ENCODE measurements around the gene PDP2.

The PDP2 gene

DNA sequence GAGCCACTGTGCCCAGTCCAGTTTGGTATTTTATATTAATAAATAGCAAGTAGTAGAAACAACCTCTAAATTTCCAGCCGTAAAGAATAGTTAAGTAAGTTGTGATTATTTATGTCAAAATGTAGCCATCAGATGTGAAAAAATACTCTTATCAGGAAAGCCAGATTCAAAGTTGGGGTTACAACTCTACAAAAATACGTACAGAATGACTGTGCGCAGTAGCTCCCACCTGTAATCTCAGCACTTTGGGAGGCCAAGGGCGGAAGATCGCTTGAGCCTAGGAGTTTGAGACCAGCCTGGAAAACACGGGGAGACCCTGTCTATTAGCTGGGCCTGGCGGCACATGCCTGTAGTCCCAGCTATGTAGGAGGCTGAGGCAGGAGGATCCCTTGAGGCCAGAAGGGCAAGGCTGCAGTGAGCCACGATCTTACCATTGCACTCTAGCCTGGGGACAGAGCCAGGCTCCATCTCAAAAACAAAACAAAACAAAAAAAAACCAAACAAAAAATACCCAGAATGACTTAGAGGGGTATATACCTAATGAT, 1.7 kb downstream of the PDP2 start:
- Mint-ChIP-seq H3K36me3 (ENCODE audit: insufficient read depth) (peaks cover 37% of the 10 kb centered on the region), H3K4me3 (peak overlapping the region; percentile 87 to 99), H3K27me3 (no peaks in the 10 kb centered on the region), H3K9me3 (no peaks in the 10 kb centered on the region), H3K27ac (peak overlapping the region; percentile 8 to 68), H3K4me1 (ENCODE audit: low read depth in 2 of 2) (peaks cover 31 to 35% of the 10 kb centered on the region in 2 donors)
- no peak for ATAC-seq (replicated peaks)
- no peak for DNase-seq

DNA sequence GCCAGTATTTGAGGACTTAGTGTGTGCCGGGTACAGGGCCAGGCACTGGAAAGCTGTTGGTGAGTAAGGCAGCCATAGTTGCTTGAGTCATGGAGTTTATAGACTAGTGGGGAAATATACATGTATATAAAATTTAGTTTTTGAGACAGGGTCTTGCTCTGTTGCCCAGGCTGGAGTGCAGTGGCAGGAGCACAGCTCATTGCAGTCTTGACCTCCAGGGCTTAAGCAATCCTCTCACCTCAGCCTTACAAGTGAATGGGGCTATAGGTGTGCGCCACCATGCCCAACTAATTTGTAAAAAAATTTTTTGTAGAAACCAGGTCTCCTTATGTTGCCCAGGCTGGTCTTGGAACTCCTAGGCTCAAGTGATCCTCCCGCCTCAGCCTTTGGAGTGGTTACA, 2.4 kb downstream of the PDP2 start:
- Mint-ChIP-seq H3K4me1 (ENCODE audit: low read depth in 2 of 2) (peaks cover 31 to 34% of the 10 kb centered on the region in 2 donors), H3K9me3 (no peaks in the 10 kb centered on the region), H3K27me3 (no peaks in the 10 kb centered on the region), H3K27ac (no peak overlapping the region), H3K4me3 (no peak overlapping the region), H3K36me3 (ENCODE audit: insufficient read depth) (peaks cover 39% of the 10 kb centered on the region)
- DNase-seq (no peak), ATAC-seq (replicated peaks) (no peak)

DNA sequence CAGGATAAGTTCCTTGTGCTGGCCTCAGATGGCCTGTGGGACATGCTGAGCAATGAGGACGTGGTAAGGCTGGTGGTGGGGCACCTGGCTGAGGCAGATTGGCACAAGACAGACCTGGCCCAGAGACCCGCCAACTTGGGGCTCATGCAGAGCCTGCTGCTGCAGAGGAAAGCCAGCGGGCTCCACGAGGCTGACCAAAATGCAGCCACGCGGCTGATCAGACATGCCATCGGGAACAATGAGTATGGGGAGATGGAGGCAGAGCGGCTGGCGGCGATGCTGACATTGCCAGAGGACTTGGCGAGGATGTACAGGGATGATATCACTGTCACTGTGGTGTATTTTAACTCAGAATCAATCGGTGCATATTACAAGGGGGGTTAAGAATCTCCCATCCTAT, 5.2 kb downstream of the PDP2 start:
- Mint-ChIP-seq H3K4me3 (no peak overlapping the region), H3K9me3 (no peaks in the 10 kb centered on the region), H3K36me3 (ENCODE audit: insufficient read depth) (peaks cover 54% of the 10 kb centered on the region), H3K27ac (no peak overlapping the region), H3K27me3 (no peaks in the 10 kb centered on the region), H3K4me1 (ENCODE audit: low read depth in 2 of 2) (peaks cover 13 to 19% of the 10 kb centered on the region in 2 donors)
- ATAC-seq (replicated peaks) (no peak), DNase-seq (no peak)

DNA sequence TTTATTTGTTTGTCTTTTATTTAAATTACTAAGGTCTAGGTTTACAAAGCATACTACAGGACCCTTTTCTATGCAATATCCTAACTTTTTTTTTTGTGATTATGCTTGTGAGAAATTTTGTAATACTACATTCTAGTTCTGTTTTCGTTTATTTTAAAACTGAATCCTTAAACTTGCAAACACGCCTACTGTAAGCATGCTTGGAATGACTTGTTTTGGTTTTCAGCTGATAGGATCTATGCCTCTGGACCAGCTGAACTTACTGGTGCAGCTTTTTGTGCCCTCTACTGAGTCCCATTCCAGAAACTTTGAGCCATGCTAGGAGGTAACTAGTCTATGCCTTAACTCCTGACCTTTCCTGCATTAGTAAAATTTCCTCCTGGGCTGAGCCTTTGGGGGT, 6.0 kb downstream of the PDP2 start:
- DNase-seq (no peak), ATAC-seq (replicated peaks) (no peak)
- H3K9me3 Mint-ChIP-seq, result no peaks in the 10 kb centered on the region

DNA sequence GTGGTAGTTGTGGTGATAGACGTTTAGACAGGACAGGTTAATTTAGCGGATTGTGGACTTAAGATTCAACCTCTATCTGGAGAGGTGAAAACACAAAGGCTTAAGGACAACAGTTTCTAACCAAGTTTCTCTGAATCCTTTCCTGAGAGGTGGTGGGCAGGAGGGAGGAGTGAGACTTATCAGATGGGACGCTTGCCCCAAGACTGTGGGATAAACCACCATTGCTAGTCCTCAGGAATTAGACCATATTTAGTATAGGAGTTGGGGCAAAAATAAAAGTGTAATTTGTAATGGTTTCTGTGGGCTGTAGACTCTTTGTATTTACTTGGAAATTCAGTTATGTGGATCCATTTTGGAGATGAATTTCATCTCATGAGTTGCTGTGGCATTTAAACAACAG, 6.6 kb downstream of the PDP2 start:
- Mint-ChIP-seq H3K4me1 (ENCODE audit: low read depth in 2 of 2) (peaks cover 13 to 14% of the 10 kb centered on the region in 2 donors), H3K4me3 (no peak overlapping the region), H3K27me3 (no peaks in the 10 kb centered on the region), H3K9me3 (no peaks in the 10 kb centered on the region), H3K27ac (no peak overlapping the region), H3K36me3 (ENCODE audit: insufficient read depth) (peaks cover 59% of the 10 kb centered on the region)
- DNase-seq (no peak), ATAC-seq (replicated peaks) (no peak)

More for the DNA sequence above, 6.0 kb downstream of the PDP2 start:
- H3K36me3 Mint-ChIP-seq (ENCODE audit: insufficient read depth), result peaks cover 57% of the 10 kb centered on the region
- H3K4me3 Mint-ChIP-seq, result no peak overlapping the region
- peaks cover 13 to 19% of the 10 kb centered on the region in 2 donors for H3K4me1 Mint-ChIP-seq (ENCODE audit: low read depth in 2 of 2)
- H3K27me3 Mint-ChIP-seq, result no peaks in the 10 kb centered on the region
- H3K27ac Mint-ChIP-seq, result no peak overlapping the region

DNA sequence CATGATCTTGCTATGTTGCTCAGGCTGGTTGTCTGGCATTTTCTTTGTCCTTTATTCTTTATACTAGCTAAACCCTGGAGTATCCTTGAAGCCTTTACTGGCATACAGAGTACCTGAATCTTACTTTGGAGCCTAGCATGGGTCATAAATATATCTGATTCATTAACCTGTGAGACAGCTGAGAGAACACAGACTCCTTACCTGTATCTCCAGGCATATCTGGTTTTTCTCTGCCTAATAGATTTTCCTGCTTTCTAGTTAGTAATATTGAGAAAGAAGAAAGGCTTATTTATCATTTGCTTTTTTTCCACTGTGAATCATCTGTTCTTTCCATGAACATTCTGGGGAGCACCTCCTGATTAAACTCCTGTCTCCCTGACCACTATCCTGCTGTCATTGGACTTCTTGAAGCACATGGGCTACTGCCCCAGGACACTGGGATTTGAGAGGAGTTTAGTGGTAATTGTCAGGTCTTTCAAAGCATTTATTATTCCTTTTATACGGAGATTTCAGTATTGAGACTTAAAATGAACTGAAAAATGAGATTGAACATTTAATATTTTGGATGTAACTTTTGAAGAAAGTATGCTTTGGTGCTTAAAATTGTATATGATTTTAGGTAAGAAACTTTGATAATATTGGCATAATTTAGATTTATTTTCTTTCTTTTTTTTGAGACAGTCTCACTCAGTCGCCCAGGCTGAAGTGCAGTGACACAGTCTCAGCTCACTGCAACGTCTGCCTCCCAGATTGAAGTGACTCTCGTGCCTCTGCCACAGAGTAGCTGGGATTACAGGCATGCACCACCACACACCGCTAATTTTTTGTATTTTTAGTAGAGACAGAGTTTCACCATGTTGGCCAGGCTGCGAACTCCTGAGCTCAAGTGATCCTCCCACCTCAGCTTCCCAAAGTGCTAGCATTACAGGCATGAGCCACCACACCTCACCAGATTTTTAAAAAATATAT, 8.6 kb downstream of the PDP2 start:
- Mint-ChIP-seq H3K27me3 (no peaks in the 10 kb centered on the region), H3K9me3 (no peaks in the 10 kb centered on the region), H3K36me3 (ENCODE audit: insufficient read depth) (peaks cover 50% of the 10 kb centered on the region), H3K4me3 (no peak overlapping the region), H3K27ac (peak overlapping the region; percentile 20 to 66), H3K4me1 (ENCODE audit: low read depth in 2 of 2) (peaks cover 12 to 13% of the 10 kb centered on the region in 2 donors)
- ATAC-seq (replicated peaks), result no peak
- DNase-seq, result no peak

DNA sequence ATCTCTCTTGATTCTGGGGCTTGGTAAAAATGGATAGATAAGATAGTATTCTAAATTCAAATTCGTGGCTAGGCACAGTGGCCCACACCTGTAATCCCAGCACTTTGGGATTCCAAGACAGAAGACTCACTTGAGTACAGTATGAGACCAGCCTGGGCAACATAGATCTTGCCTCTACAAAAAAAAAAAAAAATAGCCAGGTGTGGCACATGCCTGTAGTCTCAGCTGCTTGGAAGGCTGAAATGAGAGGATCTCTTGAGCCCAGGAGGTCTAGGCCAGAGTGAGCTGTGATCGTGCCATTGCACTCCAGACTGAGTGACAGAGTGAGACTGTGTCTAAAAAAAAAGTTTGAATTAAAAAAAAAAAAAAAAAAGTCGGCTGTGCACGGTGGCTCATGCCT, 9.3 kb downstream of the PDP2 start:
- DNase-seq (no peak), ATAC-seq (replicated peaks) (no peak)
- Mint-ChIP-seq H3K9me3 (no peaks in the 10 kb centered on the region), H3K27me3 (no peaks in the 10 kb centered on the region), H3K36me3 (ENCODE audit: insufficient read depth) (peaks cover 44% of the 10 kb centered on the region), H3K27ac (peak overlapping the region in 1 of 2 donors; percentile 20), H3K4me3 (no peak overlapping the region), H3K4me1 (ENCODE audit: low read depth in 2 of 2) (peaks cover 11 to 12% of the 10 kb centered on the region in 2 donors)

DNA sequence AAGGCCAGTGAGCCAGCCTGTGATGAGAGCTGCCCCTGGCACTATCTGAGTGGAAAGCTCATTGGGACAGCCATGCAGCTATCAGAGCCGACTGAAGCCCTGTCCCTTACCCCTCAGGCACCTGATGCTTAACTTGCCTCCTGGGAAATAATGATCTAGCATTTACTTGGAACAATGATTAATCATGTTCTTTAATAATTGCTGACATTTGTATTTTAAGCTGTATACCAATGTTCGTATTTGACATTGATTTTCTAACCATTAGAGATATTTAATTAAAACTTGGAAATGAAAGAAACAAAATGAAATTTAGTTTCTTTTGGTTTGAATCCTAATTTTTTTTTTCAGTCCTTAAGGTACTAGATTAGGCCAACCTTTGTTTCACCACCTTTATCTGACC, 10.5 kb downstream of the PDP2 start:
- no peak for DNase-seq
- Mint-ChIP-seq H3K9me3 (no peaks in the 10 kb centered on the region), H3K27me3 (no peaks in the 10 kb centered on the region), H3K4me1 (ENCODE audit: low read depth in 2 of 2) (peaks cover 7 to 12% of the 10 kb centered on the region in 2 donors), H3K4me3 (no peak overlapping the region), H3K27ac (peak overlapping the region in 1 of 2 donors; percentile 31), H3K36me3 (ENCODE audit: insufficient read depth) (peaks cover 37% of the 10 kb centered on the region)
- ATAC-seq (replicated peaks), result no peak

DNA sequence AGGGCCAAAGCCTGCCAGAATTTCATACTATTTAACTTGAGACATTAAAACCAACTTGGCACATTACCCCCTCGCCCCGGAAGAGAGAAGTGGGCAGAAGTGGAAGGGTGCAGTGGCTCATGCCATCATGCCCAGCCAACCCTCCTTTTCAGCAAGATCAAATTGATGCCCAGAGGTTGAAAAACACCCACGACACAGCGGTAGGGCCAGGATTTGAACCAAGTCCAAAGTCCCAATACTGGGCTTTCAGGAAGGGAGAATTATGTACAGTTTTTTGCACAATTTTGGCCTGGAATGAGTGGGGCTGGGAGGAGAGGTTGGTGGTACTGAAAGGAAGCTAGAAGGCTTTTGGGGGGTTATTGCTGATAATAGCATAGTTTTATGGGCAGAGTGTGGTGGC, 11.0 kb downstream of the PDP2 start:
- Mint-ChIP-seq H3K9me3 (no peaks in the 10 kb centered on the region), H3K36me3 (ENCODE audit: insufficient read depth) (peaks cover 34% of the 10 kb centered on the region), H3K27me3 (no peaks in the 10 kb centered on the region), H3K4me1 (ENCODE audit: low read depth in 2 of 2) (peaks cover 4 to 16% of the 10 kb centered on the region in 2 donors), H3K4me3 (no peak overlapping the region), H3K27ac (peak overlapping the region in 1 of 2 donors; percentile 31)
- ATAC-seq (replicated peaks) (no peak), DNase-seq (no peak)

DNA sequence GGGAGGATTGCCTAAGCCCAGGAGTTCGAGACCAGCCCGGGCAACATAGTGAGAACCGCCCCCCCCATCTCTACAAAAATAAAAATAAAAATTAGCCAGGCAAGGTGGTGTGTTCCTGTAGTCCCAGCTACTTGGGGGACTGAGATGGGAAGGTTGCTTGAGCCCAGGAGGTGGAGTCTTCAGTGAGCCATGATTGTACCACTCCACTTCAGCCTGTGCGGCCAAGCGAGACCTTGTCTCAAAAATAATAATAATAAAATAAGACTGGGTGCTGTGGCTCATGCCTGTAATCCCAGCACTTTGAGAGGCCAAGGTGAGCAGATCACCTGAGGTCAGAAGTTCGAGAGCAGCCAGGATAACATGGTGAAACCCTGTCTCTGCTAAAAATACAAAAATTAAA, 11.5 kb downstream of the PDP2 start:
- Mint-ChIP-seq H3K27me3 (no peaks in the 10 kb centered on the region), H3K4me1 (ENCODE audit: low read depth in 2 of 2) (peaks cover 4 to 12% of the 10 kb centered on the region in 2 donors), H3K36me3 (ENCODE audit: insufficient read depth) (peaks cover 32% of the 10 kb centered on the region), H3K9me3 (no peaks in the 10 kb centered on the region), H3K4me3 (no peak overlapping the region), H3K27ac (peak overlapping the region in 1 of 2 donors; percentile 31)
- no peak for DNase-seq
- ATAC-seq (replicated peaks), result no peak

DNA sequence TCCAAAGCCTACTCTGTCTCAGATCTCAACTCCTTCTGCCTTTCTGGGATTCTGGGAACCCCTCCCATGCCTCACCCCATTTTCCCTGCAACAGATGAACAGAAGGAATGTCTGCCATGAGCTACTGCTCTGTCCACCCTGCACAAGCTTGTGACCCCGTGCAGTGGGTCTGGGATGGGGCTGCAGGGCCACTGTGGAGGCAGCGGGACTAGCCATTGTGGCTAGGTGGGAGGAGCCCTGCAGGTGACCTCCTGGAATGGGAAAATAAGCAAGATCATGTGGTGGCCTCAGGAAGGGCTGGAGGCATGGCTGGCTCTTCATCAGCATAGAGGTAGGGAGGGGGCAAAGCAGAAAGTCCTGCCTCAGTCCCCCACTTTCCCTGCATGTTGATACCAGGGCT, 13.7 kb downstream of the PDP2 start:
- H3K27ac Mint-ChIP-seq, result peak overlapping the region in 1 of 2 donors; percentile 79
- no peak overlapping the region for H3K4me3 Mint-ChIP-seq

DNA sequence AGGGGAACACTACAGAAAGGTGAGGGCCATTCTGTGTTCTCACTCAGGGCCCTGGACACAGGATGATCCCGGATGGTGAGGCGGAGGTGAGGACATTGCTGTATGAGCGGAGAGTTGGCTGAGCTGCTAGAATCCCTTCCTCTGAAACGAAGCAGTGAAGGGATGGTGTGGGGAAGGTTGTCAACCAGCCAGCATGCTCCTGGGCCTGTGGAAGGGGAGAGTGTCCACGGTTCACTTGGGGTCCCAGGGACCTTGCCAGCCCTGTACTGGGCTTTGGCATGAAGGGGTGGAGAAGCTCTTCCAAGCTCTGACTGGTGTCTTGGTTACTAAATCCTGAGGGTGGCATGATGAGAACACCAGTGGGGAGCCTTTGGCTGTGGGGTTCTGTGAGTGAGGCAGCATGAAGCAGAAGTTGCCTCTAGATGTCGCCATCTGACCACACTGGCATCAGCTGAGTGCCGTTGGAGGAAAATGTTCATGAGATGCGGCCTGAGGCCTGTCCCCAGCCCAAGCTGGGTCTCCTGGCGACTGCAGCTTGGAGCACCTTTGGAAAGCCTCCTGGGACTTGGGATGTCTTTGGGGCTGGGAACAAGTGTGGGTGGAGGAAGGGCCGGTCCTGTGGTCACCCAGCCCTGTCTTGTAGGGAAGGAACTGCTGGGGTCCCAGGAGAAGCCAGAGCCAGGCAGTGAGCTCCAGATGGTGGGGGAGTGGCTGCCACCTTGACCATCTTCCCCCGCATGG, 14.8 kb downstream of the PDP2 start:
- peak; percentile 43 to 52 (median 46) for DNase-seq
- ATAC-seq (replicated peaks), result peak; percentile 83
- Mint-ChIP-seq H3K9me3 (no peaks in the 10 kb centered on the region), H3K27ac (peak overlapping the region; percentile 16 to 79), H3K4me3 (no peak overlapping the region), H3K36me3 (ENCODE audit: insufficient read depth) (peaks cover 7% of the 10 kb centered on the region), H3K4me1 (ENCODE audit: low read depth in 2 of 2) (peaks cover 0 to 11% of the 10 kb centered on the region in 2 donors), H3K27me3 (no peaks in the 10 kb centered on the region)

More for the DNA sequence above, 13.7 kb downstream of the PDP2 start:
- ATAC-seq (replicated peaks) (no peak), DNase-seq (no peak)
- Mint-ChIP-seq H3K9me3 (no peaks in the 10 kb centered on the region), H3K27me3 (no peaks in the 10 kb centered on the region), H3K36me3 (ENCODE audit: insufficient read depth) (peaks cover 17% of the 10 kb centered on the region), H3K4me1 (ENCODE audit: low read depth in 2 of 2) (peaks cover 0 to 11% of the 10 kb centered on the region in 2 donors)

DNA sequence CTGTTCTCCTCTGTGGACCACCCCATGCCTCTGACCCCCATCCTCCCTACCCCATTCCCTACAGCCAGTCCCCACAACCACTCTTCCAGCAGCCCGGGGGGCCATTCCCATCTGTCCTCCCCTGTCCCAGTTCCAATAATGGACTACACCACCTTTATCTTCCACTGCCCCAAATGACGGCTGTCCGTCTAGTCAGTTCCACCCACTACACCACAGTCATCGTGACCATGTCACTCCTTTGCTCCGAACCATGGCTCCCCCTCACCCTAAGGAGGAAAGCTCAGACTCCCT, 15.3 kb downstream of the PDP2 start:
- no peaks in the 10 kb centered on the region for H3K27me3 Mint-ChIP-seq
- no peaks in the 10 kb centered on the region for H3K9me3 Mint-ChIP-seq
- ATAC-seq (replicated peaks) (no peak), DNase-seq (no peak)
- peaks cover 0 to 11% of the 10 kb centered on the region in 2 donors for H3K4me1 Mint-ChIP-seq (ENCODE audit: low read depth in 2 of 2)
- H3K27ac Mint-ChIP-seq, result peak overlapping the region in 1 of 2 donors; percentile 54
- no peak overlapping the region for H3K4me3 Mint-ChIP-seq
- H3K36me3 Mint-ChIP-seq (ENCODE audit: insufficient read depth), result peaks cover 6% of the 10 kb centered on the region

Measured in effector memory CD8-positive, alpha-beta T cell (primary cell).